ENCODE results near the gene DNAJC5. TPM values are rescaled to one million over a fixed set of nuclear protein-coding genes. Genes with fewer than 3 reads are reported as not detected.

Gene DNAJC5
- total RNA-seq, 1 experiment from 2014 or later: 59.5 TPM

DNA sequence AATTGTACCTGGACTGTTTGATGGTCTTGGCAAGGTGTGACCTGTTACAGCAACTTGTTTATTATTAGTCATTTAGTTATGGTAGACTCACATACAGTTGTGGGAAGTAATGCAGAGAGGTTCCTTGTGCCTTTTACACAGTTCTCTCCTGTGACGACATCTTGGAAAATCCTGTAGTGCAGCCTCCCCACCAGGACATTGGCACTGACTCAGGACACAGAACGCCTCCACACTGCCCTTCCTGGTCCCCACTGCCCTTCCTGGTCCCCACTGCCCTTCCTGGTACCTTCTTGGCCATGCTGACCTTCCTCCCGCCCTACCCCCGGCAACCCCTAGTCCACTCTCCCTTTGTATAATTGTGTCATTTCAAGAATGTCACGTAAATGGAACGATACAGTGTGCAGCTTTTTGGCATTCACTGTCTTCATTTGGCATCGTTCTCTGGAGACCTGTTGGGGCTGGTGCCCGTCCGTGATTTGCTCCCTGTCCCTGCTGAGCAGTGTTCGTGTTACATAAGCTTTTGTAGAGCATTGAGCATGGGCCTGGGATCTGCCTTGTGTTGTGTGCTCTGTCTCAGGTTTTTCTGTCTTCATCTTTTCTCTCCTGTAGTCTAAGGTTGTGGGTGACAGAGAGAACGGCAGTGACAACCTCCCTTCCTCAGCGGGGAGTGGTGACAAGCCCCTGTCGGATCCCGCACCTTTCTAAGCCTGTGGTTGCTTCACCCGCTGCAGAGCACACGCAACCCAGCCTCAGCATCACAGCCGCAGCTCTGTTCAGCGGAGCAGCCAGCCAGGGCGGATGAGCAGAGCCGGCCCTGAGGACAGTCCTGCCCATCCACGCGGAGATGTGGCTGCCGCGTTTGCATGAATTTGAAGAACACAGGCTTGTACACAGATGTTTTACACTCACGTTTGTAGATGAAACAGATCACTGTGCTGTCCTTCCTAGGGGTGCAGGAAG is 5.4 kb upstream of the DNAJC5 start:
- H3K4me3 ChIP-seq (ENCODE audit: low read depth in 2 of 2, low read length in 2 of 2): no peak overlapping the region
- TF ChIP-seq TCF7L2 (IDR thresholded peaks at IDR 0.05; ENCODE audit: low read depth, low read length) (no peak), SIN3A (IDR thresholded peaks at IDR 0.05; ENCODE audit: borderline replicate concordance, insufficient read depth, low read depth, low read length) (no peak), POLR2AphosphoS5 (IDR thresholded peaks at IDR 0.05; ENCODE audit: low read depth, low read length) (no peak)
- TF ChIP-seq, protein P1, sequence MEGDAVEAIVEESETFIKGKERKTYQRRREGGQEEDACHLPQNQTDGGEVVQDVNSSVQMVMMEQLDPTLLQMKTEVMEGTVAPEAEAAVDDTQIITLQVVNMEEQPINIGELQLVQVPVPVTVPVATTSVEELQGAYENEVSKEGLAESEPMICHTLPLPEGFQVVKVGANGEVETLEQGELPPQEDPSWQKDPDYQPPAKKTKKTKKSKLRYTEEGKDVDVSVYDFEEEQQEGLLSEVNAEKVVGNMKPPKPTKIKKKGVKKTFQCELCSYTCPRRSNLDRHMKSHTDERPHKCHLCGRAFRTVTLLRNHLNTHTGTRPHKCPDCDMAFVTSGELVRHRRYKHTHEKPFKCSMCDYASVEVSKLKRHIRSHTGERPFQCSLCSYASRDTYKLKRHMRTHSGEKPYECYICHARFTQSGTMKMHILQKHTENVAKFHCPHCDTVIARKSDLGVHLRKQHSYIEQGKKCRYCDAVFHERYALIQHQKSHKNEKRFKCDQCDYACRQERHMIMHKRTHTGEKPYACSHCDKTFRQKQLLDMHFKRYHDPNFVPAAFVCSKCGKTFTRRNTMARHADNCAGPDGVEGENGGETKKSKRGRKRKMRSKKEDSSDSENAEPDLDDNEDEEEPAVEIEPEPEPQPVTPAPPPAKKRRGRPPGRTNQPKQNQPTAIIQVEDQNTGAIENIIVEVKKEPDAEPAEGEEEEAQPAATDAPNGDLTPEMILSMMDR (IDR thresholded peaks at IDR 0.05): no peak
- TF ChIP-seq, protein P2, sequence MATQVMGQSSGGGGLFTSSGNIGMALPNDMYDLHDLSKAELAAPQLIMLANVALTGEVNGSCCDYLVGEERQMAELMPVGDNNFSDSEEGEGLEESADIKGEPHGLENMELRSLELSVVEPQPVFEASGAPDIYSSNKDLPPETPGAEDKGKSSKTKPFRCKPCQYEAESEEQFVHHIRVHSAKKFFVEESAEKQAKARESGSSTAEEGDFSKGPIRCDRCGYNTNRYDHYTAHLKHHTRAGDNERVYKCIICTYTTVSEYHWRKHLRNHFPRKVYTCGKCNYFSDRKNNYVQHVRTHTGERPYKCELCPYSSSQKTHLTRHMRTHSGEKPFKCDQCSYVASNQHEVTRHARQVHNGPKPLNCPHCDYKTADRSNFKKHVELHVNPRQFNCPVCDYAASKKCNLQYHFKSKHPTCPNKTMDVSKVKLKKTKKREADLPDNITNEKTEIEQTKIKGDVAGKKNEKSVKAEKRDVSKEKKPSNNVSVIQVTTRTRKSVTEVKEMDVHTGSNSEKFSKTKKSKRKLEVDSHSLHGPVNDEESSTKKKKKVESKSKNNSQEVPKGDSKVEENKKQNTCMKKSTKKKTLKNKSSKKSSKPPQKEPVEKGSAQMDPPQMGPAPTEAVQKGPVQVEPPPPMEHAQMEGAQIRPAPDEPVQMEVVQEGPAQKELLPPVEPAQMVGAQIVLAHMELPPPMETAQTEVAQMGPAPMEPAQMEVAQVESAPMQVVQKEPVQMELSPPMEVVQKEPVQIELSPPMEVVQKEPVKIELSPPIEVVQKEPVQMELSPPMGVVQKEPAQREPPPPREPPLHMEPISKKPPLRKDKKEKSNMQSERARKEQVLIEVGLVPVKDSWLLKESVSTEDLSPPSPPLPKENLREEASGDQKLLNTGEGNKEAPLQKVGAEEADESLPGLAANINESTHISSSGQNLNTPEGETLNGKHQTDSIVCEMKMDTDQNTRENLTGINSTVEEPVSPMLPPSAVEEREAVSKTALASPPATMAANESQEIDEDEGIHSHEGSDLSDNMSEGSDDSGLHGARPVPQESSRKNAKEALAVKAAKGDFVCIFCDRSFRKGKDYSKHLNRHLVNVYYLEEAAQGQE (IDR thresholded peaks at IDR 0.05; ENCODE audit: insufficient read depth in 1 of 2, low read depth in 2 of 2, low read length in 1 of 2): no peak
- ChIA-PET POLR2A (no interaction called here), CTCF (interaction anchor here (0.6 kb wide), 1 partner anchor 69 kb away, joined by 3 read pairs; no protein-coding TSS in a partner anchor)
- no TSS peak for BruUV-seq (replicated peaks)
- intact Hi-C loops (cut with micrococcal nuclease; ENCODE audit: unreplicated experiment) (no loop called here), in situ Hi-C loops (cut with HindIII; ENCODE audit: low pct_unique_long_range_greater_than_20kb, low sequenced_read_pairs) (no loop called here)
- peaks cover 6% of the 10 kb centered on the region; the same call in 1 of the 2 replicates for H3K4me1 ChIP-seq (ENCODE audit: control insufficient read depth, insufficient read depth, low read length)
- H3K36me3 ChIP-seq (ENCODE audit: control insufficient read depth, insufficient read depth, low read length): peaks cover 11% of the 10 kb centered on the region
- no peaks in the 10 kb centered on the region for H3K27me3 ChIP-seq (ENCODE audit: control insufficient read depth, insufficient read depth, low read length)
- H3K27ac ChIP-seq (ENCODE audit: low read length): no peak overlapping the region
- H3K9me3 ChIP-seq (ENCODE audit: control insufficient read depth, insufficient read depth, low read depth, low read length): no peaks in the 10 kb centered on the region
- ATAC-seq (no peak), DNase-seq (ENCODE audit: low read depth, low spot score) (no peak)

DNA sequence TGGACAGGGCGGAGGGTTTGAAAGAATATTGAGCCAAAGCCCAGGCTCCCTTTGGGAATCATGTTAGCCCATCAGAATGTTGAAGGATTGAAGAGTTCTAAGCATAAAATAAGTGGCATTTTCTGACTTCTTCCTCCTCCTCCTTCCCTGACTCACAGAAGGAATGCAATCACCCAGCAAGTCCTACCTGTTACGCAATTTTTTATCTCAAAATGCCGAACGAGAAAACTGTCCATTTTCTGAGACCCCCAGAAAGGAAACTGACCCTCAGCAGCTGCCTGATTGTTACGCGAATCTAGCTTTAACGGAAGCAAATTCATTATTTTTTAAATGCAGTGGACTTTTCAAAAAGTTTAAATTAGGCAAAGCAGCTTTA is 4.7 kb upstream of the DNAJC5 start:
- Histone ChIP-seq H3K4me3 (ENCODE audit: low read depth in 2 of 2, low read length in 2 of 2) (no peak overlapping the region), H3K27ac (ENCODE audit: low read length) (no peak overlapping the region), H3K36me3 (ENCODE audit: control insufficient read depth, insufficient read depth, low read length) (peaks cover 11% of the 10 kb centered on the region), H3K27me3 (ENCODE audit: control insufficient read depth, insufficient read depth, low read length) (no peaks in the 10 kb centered on the region), H3K9me3 (ENCODE audit: control insufficient read depth, insufficient read depth, low read depth, low read length) (no peaks in the 10 kb centered on the region), H3K4me1 (ENCODE audit: control insufficient read depth, insufficient read depth, low read length) (peaks cover 6% of the 10 kb centered on the region; the same call in 1 of the 2 replicates)
- no peak for DNase-seq (ENCODE audit: low read depth, low spot score)
- intact Hi-C loops (cut with micrococcal nuclease; ENCODE audit: unreplicated experiment): no loop called here
- no TSS peak for BruUV-seq (replicated peaks)
- CTCF ChIA-PET: interaction anchor here (0.6 kb wide), 1 partner anchor 70 kb away, joined by 3 read pairs; no protein-coding TSS in a partner anchor
- POLR2A ChIA-PET: no interaction called here
- no peak for ATAC-seq
- TF ChIP-seq TCF7L2 (IDR thresholded peaks at IDR 0.05; ENCODE audit: low read depth, low read length) (no peak), SIN3A (IDR thresholded peaks at IDR 0.05; ENCODE audit: borderline replicate concordance, insufficient read depth, low read depth, low read length) (no peak), POLR2AphosphoS5 (IDR thresholded peaks at IDR 0.05; ENCODE audit: low read depth, low read length) (no peak)
- TF ChIP-seq, protein P2 (IDR thresholded peaks at IDR 0.05; ENCODE audit: insufficient read depth in 1 of 2, low read depth in 2 of 2, low read length in 1 of 2): no peak
- TF ChIP-seq, protein P1 (IDR thresholded peaks at IDR 0.05): no peak
- in situ Hi-C loops (cut with HindIII; ENCODE audit: low pct_unique_long_range_greater_than_20kb, low sequenced_read_pairs): no loop called here

All from Panc1 (cell line).